ENCODE results near the gene QSOX2.

The QSOX2 gene

DNA sequence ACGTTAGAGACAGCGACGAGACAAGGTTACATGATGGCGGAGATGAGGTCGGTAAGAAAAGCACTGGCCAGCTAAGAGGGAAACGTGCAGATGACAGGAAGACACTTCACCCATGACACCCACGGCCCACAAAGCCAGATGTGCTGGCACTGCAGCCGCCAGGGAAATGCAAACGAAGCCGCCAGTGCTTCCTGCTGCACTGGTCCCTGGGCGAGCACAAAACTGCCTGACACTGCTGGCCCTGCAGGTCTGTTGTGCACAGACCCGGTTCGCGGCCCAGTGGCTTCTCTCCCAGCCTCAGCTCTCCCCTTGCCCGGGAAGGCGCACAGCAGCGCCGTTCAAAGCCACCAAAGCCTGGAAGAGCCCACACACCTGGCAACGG lies 20.3 kb downstream of the QSOX2 start:
- no peak overlapping the region for H3K27ac ChIP-seq (ENCODE audit: low read depth, low read length, severe bottlenecking)
- peaks cover 17% of the 10 kb centered on the region for H3K36me3 ChIP-seq (ENCODE audit: control insufficient read depth, insufficient read depth, low read length)
- 92 to 95% methylated on average over 17 to 19 of the region's 19 CpGs for WGBS, 2 experiments (ENCODE audit: insufficient coverage in 2 of 2)
- H3K9me3 ChIP-seq (ENCODE audit: control insufficient read depth, low read length): no peaks in the 10 kb centered on the region
- H3K4me3 ChIP-seq (ENCODE audit: extremely low read depth, insufficient read depth, low read length, poor library complexity, severe bottlenecking): no peak overlapping the region
- H3K4me1 ChIP-seq (ENCODE audit: control insufficient read depth, insufficient read depth, low read length, poor library complexity, severe bottlenecking): peaks cover 18% of the 10 kb centered on the region

DNA sequence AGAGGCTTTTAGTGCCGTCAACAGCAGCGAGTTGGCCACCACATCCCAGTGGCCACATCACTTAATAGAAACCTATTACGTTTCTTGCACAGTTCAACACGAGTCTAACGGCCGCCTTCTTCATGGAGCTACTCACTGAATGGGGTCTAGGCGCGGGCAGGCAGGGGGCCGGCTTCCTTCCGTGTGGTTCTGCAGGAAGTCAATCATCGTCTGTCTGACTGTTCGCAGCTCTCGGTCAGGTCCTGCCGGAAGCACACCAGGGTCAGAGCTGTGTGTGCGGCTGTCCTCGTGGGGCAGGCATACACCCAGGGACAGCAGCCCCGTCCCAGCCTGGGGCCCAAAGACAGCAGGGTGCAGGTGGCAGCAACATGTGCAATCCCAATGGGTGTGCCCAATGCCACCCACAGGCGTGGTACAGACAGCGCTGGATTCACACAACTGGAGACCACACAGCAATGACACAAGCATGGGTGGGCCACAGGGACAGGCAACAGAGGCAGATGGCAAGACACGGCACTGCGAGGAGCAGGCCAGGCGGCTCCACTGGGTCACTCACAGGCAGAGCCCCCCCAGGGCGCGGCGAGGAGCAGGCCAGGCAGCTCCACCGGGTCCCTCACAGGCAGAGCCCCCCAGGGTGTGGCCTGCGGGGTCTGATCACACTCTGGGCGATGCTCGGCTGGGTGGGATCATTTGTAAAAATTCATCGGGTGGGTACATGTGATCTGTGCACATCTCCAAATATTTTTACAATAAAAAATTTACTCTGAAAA lies 21.6 kb downstream of the QSOX2 start:
- WGBS, 2 experiments (ENCODE audit: insufficient coverage in 2 of 2): 98 to 99% methylated on average over 24 to 25 of the region's 30 CpGs
- Histone ChIP-seq H3K36me3 (ENCODE audit: control insufficient read depth, insufficient read depth, low read length) (peaks cover 17% of the 10 kb centered on the region), H3K27ac (ENCODE audit: low read depth, low read length, severe bottlenecking) (no peak overlapping the region), H3K4me3 (ENCODE audit: extremely low read depth, insufficient read depth, low read length, poor library complexity, severe bottlenecking) (no peak overlapping the region), H3K4me1 (ENCODE audit: control insufficient read depth, insufficient read depth, low read length, poor library complexity, severe bottlenecking) (peaks cover 22% of the 10 kb centered on the region), H3K9me3 (ENCODE audit: control insufficient read depth, low read length) (no peaks in the 10 kb centered on the region)

DNA sequence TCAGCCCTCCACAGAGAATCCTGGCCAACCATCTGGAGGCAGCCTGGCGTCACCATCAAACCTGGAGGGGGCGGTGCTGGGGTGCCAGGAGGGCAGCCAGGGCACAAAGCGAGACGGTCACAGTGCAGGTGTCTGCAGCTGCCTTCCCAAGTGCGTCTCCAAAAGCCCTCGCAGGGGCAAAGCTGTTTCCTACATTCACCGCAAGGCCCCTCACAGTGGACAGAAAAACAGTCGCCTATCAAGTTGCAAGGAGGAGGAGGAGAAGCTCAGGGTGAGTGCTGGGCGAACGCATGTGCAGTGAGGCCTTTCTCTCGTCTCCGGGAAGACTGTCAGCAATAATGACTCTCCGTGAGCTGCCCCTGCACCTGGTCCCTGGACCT lies 22.7 kb downstream of the QSOX2 start:
- Histone ChIP-seq H3K27ac (ENCODE audit: low read depth, low read length, severe bottlenecking) (no peak overlapping the region), H3K36me3 (ENCODE audit: control insufficient read depth, insufficient read depth, low read length) (peaks cover 22% of the 10 kb centered on the region), H3K4me1 (ENCODE audit: control insufficient read depth, insufficient read depth, low read length, poor library complexity, severe bottlenecking) (peaks cover 13% of the 10 kb centered on the region), H3K9me3 (ENCODE audit: control insufficient read depth, low read length) (no peaks in the 10 kb centered on the region), H3K4me3 (ENCODE audit: extremely low read depth, insufficient read depth, low read length, poor library complexity, severe bottlenecking) (no peak overlapping the region)
- 95 to 99% methylated on average over 13 of the region's 13 CpGs for WGBS, 2 experiments (ENCODE audit: insufficient coverage in 2 of 2)

GRCh38 chr9:136222166-136222905 lies 23.3 kb downstream of the QSOX2 start:
- Histone ChIP-seq H3K36me3 (ENCODE audit: control insufficient read depth, insufficient read depth, low read length) (peaks cover 22% of the 10 kb centered on the region), H3K27ac (ENCODE audit: low read depth, low read length, severe bottlenecking) (no peak overlapping the region), H3K4me1 (ENCODE audit: control insufficient read depth, insufficient read depth, low read length, poor library complexity, severe bottlenecking) (peaks cover 13% of the 10 kb centered on the region), H3K9me3 (ENCODE audit: control insufficient read depth, low read length) (no peaks in the 10 kb centered on the region), H3K4me3 (ENCODE audit: extremely low read depth, insufficient read depth, low read length, poor library complexity, severe bottlenecking) (no peak overlapping the region)
- WGBS, 2 experiments (ENCODE audit: insufficient coverage in 2 of 2): 94 to 97% methylated on average over 36 to 38 of the region's 38 CpGs

- no peaks in the 10 kb centered on the region for H3K9me3 ChIP-seq (ENCODE audit: control insufficient read depth, low read length)
- WGBS, 2 experiments (ENCODE audit: insufficient coverage in 2 of 2): 76 to 82% methylated on average over 12 to 15 of the region's 15 CpGs
- peaks cover 35% of the 10 kb centered on the region for H3K36me3 ChIP-seq (ENCODE audit: control insufficient read depth, insufficient read depth, low read length)
- no peak overlapping the region for H3K4me3 ChIP-seq (ENCODE audit: extremely low read depth, insufficient read depth, low read length, poor library complexity, severe bottlenecking)
- H3K4me1 ChIP-seq (ENCODE audit: control insufficient read depth, insufficient read depth, low read length, poor library complexity, severe bottlenecking): peaks cover 13% of the 10 kb centered on the region
- no peak overlapping the region for H3K27ac ChIP-seq (ENCODE audit: low read depth, low read length, severe bottlenecking)
Observed at GRCh38 chr9:136220017-136220729, 25.4 kb downstream of the QSOX2 start.

DNA sequence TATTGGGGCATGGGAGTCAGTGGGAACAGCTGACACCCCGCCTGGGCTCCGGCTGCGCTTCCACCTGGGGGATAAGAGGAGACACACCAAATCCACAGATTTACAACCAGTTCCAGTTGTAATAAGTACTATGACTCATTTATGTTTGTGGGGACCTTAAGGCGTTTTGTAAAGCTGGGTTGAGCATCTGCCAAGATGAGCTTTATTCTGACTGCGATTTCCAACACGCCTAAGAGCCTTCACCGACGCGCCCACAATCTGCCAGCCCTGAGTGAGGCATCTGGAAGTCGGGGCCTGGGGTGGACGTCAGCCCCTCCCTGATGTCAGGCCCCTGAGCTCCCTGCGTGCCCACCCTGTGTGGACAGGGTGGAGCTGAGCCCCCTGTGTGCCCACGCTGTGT lies 26.3 kb downstream of the QSOX2 start:
- peaks cover 3% of the 10 kb centered on the region for H3K9me3 ChIP-seq (ENCODE audit: control insufficient read depth, low read length)
- H3K27ac ChIP-seq (ENCODE audit: low read depth, low read length, severe bottlenecking): no peak overlapping the region
- no peak overlapping the region for H3K4me3 ChIP-seq (ENCODE audit: extremely low read depth, insufficient read depth, low read length, poor library complexity, severe bottlenecking)
- H3K36me3 ChIP-seq (ENCODE audit: control insufficient read depth, insufficient read depth, low read length): peaks cover 40% of the 10 kb centered on the region
- WGBS, 2 experiments (ENCODE audit: insufficient coverage in 2 of 2): 87 to 96% methylated on average over 8 of the region's 13 CpGs
- peaks cover 13% of the 10 kb centered on the region for H3K4me1 ChIP-seq (ENCODE audit: control insufficient read depth, insufficient read depth, low read length, poor library complexity, severe bottlenecking)

DNA sequence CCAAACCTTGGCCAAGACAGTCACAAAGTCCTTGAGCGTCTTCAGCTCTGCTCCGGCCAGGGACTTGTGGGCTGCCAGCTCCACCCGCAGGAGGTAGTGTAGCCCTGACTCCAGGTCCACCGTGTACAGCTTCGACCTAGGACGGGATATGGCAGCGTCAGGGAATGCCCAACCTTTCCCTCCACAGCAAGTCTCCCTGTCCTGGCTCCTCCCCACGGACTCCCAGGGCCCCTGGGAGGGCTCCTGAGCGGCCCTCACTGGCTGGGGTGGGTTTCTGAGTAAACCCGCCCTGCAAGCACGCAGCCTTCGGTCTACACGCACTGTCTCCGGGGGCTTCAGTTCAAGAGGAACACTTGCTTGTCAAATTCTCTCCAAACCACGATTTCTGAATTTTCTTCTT lies 26.9 kb downstream of the QSOX2 start:
- peaks cover 5% of the 10 kb centered on the region for H3K9me3 ChIP-seq (ENCODE audit: control insufficient read depth, low read length)
- no peak overlapping the region for H3K4me3 ChIP-seq (ENCODE audit: extremely low read depth, insufficient read depth, low read length, poor library complexity, severe bottlenecking)
- WGBS, 2 experiments (ENCODE audit: insufficient coverage in 2 of 2): 88 to 95% methylated on average over 12 to 13 of the region's 15 CpGs
- no peak overlapping the region for H3K27ac ChIP-seq (ENCODE audit: low read depth, low read length, severe bottlenecking)
- H3K36me3 ChIP-seq (ENCODE audit: control insufficient read depth, insufficient read depth, low read length): peaks cover 46% of the 10 kb centered on the region
- H3K4me1 ChIP-seq (ENCODE audit: control insufficient read depth, insufficient read depth, low read length, poor library complexity, severe bottlenecking): peaks cover 13% of the 10 kb centered on the region

- peaks cover 13% of the 10 kb centered on the region for H3K4me1 ChIP-seq (ENCODE audit: control insufficient read depth, insufficient read depth, low read length, poor library complexity, severe bottlenecking)
- H3K4me3 ChIP-seq (ENCODE audit: extremely low read depth, insufficient read depth, low read length, poor library complexity, severe bottlenecking): no peak overlapping the region
- no peak overlapping the region for H3K27ac ChIP-seq (ENCODE audit: low read depth, low read length, severe bottlenecking)
- peaks cover 46% of the 10 kb centered on the region for H3K36me3 ChIP-seq (ENCODE audit: control insufficient read depth, insufficient read depth, low read length)
- H3K9me3 ChIP-seq (ENCODE audit: control insufficient read depth, low read length): peaks cover 5% of the 10 kb centered on the region
- WGBS, 2 experiments (ENCODE audit: insufficient coverage in 2 of 2): 94 to 99% methylated on average over 8 to 9 of the region's 16 CpGs
Observed at GRCh38 chr9:136218271-136218670, 27.3 kb downstream of the QSOX2 start.

- Histone ChIP-seq H3K4me1 (ENCODE audit: control insufficient read depth, insufficient read depth, low read length, poor library complexity, severe bottlenecking) (peaks cover 13% of the 10 kb centered on the region), H3K27ac (ENCODE audit: low read depth, low read length, severe bottlenecking) (no peak overlapping the region), H3K9me3 (ENCODE audit: control insufficient read depth, low read length) (peaks cover 5% of the 10 kb centered on the region), H3K4me3 (ENCODE audit: extremely low read depth, insufficient read depth, low read length, poor library complexity, severe bottlenecking) (no peak overlapping the region), H3K36me3 (ENCODE audit: control insufficient read depth, insufficient read depth, low read length) (peaks cover 41% of the 10 kb centered on the region)
- 90% methylated on average over 31 of the region's 37 CpGs for whole genome bisulfite sequencing, 2 experiments (ENCODE audit: insufficient coverage in 2 of 2)
Observed at GRCh38 chr9:136216541-136217244, 28.9 kb downstream of the QSOX2 start.

DNA sequence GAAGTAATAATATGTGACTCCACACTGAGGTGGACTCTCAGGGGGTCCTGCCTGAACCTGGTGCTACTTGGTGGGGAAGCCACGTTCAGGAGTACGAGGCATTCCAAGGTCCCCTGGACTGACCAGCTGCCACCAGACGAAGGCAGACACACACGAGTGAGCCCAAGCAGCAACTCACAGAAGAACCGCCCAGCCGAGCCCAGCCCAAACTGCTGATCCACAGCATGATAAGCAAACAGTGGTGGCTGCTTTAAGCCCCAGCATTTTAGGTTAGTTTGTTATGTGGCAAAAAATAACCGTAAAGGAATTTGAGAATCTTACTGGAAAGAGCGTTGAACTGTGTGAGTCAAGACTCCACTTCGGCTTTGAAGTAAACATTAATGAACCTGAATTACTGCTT lies 31.9 kb downstream of the QSOX2 start:
- WGBS, 2 experiments (ENCODE audit: insufficient coverage in 2 of 2): 96 to 99% methylated on average over 6 to 7 of the region's 9 CpGs
- H3K27ac ChIP-seq (ENCODE audit: low read depth, low read length, severe bottlenecking): no peak overlapping the region
- peaks cover 5% of the 10 kb centered on the region for H3K9me3 ChIP-seq (ENCODE audit: control insufficient read depth, low read length)
- no peak overlapping the region for H3K4me3 ChIP-seq (ENCODE audit: extremely low read depth, insufficient read depth, low read length, poor library complexity, severe bottlenecking)
- H3K4me1 ChIP-seq (ENCODE audit: control insufficient read depth, insufficient read depth, low read length, poor library complexity, severe bottlenecking): no peaks in the 10 kb centered on the region
- peaks cover 57% of the 10 kb centered on the region for H3K36me3 ChIP-seq (ENCODE audit: control insufficient read depth, insufficient read depth, low read length)

Measured in mesodermal cell (in vitro differentiated cells).